AG10803 (cell line): ENCODE measurements around the gene LY86.

ENCODE experiments used
- DNase-seq: peaks from one replicate; pipeline ENCODE4 v3.0.0; 2010; ENCODE audit warnings: low read depth
- H3K4me3 ChIP-seq: 2 replicates; pipeline ENCODE4 v1.5.1; 2011; ENCODE audit warnings: mild to moderate bottlenecking, low read length, control low read depth
- TF ChIP-seq, protein P1 (sequence below): conservative IDR thresholded peaks from 2 replicates; pipeline ENCODE4 v1.5.1; 2011; ENCODE audit warnings: mild to moderate bottlenecking, low read length, control low read depth, inconsistent platforms

The LY86 gene

DNA sequence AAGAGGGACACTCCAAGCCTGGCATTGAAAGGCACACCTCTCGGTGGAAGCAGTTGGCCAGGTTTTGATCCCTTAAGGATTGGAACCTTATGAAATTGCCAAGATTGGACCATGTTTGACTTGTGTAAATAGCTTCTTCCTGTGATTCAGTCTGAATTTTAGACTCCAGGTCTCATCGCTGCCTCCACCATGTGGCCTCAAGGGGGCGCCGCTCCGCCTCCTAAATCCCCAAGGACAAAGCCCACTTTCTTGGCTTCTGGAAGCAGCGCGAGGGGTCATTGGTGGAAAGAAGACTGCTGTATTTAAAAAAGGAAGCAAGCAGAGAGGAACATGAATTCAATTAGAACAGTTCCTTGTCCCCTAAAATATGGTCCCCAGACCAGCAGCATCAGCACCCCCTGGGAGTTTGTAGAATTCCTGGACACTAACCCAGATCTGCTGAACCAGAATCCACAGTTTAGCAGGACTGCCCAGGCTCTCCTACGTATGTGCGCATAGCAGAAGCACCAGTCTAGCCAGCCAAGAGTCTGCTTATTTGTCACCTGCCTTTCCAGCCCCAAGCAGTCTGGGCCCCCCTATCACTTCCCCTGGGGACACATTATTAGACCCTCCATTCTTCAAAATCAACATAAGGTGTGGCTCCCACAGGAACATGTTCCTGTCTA, 108.5 kb downstream of the LY86 start:
- TF ChIP-seq, protein P1, sequence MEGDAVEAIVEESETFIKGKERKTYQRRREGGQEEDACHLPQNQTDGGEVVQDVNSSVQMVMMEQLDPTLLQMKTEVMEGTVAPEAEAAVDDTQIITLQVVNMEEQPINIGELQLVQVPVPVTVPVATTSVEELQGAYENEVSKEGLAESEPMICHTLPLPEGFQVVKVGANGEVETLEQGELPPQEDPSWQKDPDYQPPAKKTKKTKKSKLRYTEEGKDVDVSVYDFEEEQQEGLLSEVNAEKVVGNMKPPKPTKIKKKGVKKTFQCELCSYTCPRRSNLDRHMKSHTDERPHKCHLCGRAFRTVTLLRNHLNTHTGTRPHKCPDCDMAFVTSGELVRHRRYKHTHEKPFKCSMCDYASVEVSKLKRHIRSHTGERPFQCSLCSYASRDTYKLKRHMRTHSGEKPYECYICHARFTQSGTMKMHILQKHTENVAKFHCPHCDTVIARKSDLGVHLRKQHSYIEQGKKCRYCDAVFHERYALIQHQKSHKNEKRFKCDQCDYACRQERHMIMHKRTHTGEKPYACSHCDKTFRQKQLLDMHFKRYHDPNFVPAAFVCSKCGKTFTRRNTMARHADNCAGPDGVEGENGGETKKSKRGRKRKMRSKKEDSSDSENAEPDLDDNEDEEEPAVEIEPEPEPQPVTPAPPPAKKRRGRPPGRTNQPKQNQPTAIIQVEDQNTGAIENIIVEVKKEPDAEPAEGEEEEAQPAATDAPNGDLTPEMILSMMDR = peak; percentile 70
- no peak overlapping the region for H3K4me3 ChIP-seq
- peak; percentile 68 for DNase-seq

GRCh38 chr6:6697620-6698019, 109.1 kb downstream of the LY86 start:
- TF ChIP-seq, protein P1 = no peak
- no peak overlapping the region for H3K4me3 ChIP-seq
- peak; percentile 29 for DNase-seq

DNA sequence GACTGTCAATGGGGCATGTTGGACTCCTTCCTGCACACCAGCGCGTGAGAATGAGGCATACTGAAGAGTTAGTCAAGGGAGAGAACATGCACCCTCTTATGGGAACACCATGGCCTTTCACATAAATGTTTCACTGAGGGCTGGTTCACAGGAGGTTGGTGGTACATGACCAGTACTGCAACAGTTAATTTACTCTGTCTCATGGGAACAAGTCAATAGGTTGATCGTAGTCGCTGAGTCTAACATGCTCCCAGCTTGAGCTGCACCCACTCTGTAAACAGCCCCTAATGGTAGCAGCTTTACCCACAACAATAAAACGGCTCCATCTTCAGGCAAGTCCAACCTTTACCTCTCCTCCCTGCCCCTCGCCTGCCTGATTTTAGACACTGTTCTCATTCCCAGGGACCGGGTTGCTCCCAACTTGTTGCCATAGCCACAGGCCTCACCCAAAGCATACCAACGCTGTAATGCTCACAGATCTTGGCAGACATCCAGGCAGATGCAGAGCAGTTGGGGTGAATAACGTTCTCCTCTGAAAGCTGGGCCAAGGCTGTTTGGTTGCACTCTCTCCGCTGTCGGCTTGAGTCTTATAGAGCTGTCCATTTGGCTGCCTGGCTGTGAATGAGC, 111.3 kb downstream of the LY86 start:
- DNase-seq = peak; percentile 99
- H3K4me3 ChIP-seq = 0 out of 2 replicates have a peak overlapping the region, but pooled peaks have one; percentile 8
- TF ChIP-seq, protein P1 = peak; percentile 28; the same call in 1 of the 2 replicates

GRCh38 chr6:6700407-6701270, 112.1 kb downstream of the LY86 start:
- TF ChIP-seq, protein P1 = no peak
- no peak for DNase-seq
- H3K4me3 ChIP-seq = 0 out of 2 replicates have a peak overlapping the region, but pooled peaks have one; percentile 8

DNA sequence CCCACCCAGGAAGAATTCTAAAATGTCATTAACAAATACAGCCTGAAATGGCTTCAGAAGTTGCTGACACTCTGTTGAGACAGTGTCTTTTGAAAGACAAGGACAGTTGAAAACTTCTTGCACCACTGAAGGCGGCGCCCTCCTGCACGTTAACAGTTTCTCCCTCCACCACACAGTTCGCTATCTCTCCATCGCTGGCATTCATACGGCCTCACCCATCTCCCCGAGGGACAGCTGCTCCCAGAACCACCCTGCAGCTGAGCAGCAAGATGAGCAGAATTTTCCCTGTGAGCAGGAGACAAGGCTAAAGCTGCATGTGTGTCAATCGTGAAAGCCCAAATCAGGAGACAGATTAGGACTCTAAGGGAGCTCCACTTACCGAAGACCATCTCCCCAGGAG, 113.3 kb downstream of the LY86 start:
- no peak overlapping the region for H3K4me3 ChIP-seq
- TF ChIP-seq, protein P1 = 0 out of 2 replicates have a peak, but pooled peaks have one; percentile 5
- peak; percentile 25 for DNase-seq

- TF ChIP-seq, protein P1 = no peak
- no peak for DNase-seq
- H3K4me3 ChIP-seq = no peak overlapping the region
Measured at GRCh38 chr6:6703699-6704098, 115.2 kb downstream of the LY86 start.
